Astrocyte (in vitro differentiated cells and primary cell): ENCODE measurements around the gene RALGAPA1. TPM values are rescaled to one million over a fixed set of nuclear protein-coding genes. Genes with fewer than 3 reads are reported as not detected.

Source experiments
- DNase-seq: peaks from one replicate; pipeline ENCODE4 v3.0.0-alpha.2; 2010; ENCODE audit warnings: low read depth
- FAIRE-seq: peaks from 2 replicates; lab custom pipeline; 2011; peaks lifted over from hg19 to GRCh38; lab: Jason Lieb, UNC
- H2AFZ ChIP-seq: 2 replicates; pipeline ENCODE4 v1.6.0; 2012; ENCODE audit warnings: low read depth, low read length, inconsistent platforms
- H3K27ac ChIP-seq: 2 replicates; pipeline ENCODE4 v1.5.1; 2011; ENCODE audit warnings: low read depth, low read length, inconsistent platforms
- H3K27me3 ChIP-seq: 2 replicates; pipeline ENCODE4 v1.6.0; 2011; ENCODE audit warnings: low read length, inconsistent platforms; ENCODE audit not compliant: insufficient read depth
- H3K36me3 ChIP-seq: 2 replicates; pipeline ENCODE4 v1.5.1; 2011; ENCODE audit warnings: low read length, inconsistent platforms; ENCODE audit not compliant: insufficient read depth
- H3K4me1 ChIP-seq: 2 replicates; pipeline ENCODE4 v1.5.1; 2011; ENCODE audit warnings: low read length, inconsistent platforms; ENCODE audit not compliant: insufficient read depth
- H3K4me2 ChIP-seq: 2 replicates; pipeline ENCODE4 v1.6.0; 2012; ENCODE audit warnings: low read length, inconsistent platforms
- H3K4me3 ChIP-seq: 2 replicates; pipeline ENCODE4 v1.5.1; 2011; ENCODE audit warnings: low read depth, mild to moderate bottlenecking, low read length, inconsistent platforms; ENCODE audit not compliant: insufficient read depth
- H3K79me2 ChIP-seq: 2 replicates; pipeline ENCODE4 v1.6.0; 2012; ENCODE audit warnings: mild to moderate bottlenecking, low read length, inconsistent platforms; ENCODE audit not compliant: insufficient read depth
- H3K9ac ChIP-seq: 2 replicates; pipeline ENCODE4 v1.6.0; 2012; ENCODE audit warnings: mild to moderate bottlenecking, low read length, inconsistent platforms
- H3K9me3 ChIP-seq: 2 replicates; pipeline ENCODE4 v1.5.1; 2012; ENCODE audit warnings: low read depth, mild to moderate bottlenecking, low read length, inconsistent platforms; ENCODE audit not compliant: insufficient read depth
- H4K20me1 ChIP-seq: 2 replicates; pipeline ENCODE4 v1.6.0; 2012; ENCODE audit warnings: low read length, inconsistent platforms; ENCODE audit not compliant: insufficient read depth
- H3K27ac Mint-ChIP-seq: one replicate; pipeline ENCODE4 v1.8.0; 2021; ENCODE audit warnings: mild to moderate bottlenecking, mixed read lengths; ENCODE audit not compliant: unreplicated experiment
- H3K27me3 Mint-ChIP-seq: one replicate; pipeline ENCODE4 v1.8.0; 2021; ENCODE audit warnings: low read depth, mixed read lengths; ENCODE audit not compliant: unreplicated experiment
- H3K36me3 Mint-ChIP-seq: one replicate; pipeline ENCODE4 v1.8.0; 2021; ENCODE audit warnings: low read depth, mixed read lengths; ENCODE audit not compliant: unreplicated experiment
- H3K4me1 Mint-ChIP-seq: one replicate; pipeline ENCODE4 v1.8.0; 2021; ENCODE audit warnings: low read depth, mixed read lengths; ENCODE audit not compliant: unreplicated experiment
- H3K4me3 Mint-ChIP-seq: one replicate; pipeline ENCODE4 v1.8.0; 2021; ENCODE audit warnings: mild to moderate bottlenecking, moderate library complexity, mixed read lengths; ENCODE audit not compliant: unreplicated experiment
- H3K9me3 Mint-ChIP-seq: one replicate; pipeline ENCODE4 v1.8.0; 2021; ENCODE audit warnings: mild to moderate bottlenecking, mixed read lengths; ENCODE audit not compliant: unreplicated experiment
- EZH2 ChIP-seq: IDR thresholded peaks from 2 replicates; pipeline ENCODE4 v1.6.1; 2012; ENCODE audit warnings: mild to moderate bottlenecking, low read length, inconsistent platforms; ENCODE audit not compliant: insufficient read depth
- total RNA-seq: library from RNA; stranded (reverse); gene quantifications from 2 replicates; pipeline ENCODE4 v1.2.1, GENCODE V29; 2021
- TF ChIP-seq, protein P1 (sequence below): IDR thresholded peaks from 2 replicates; pipeline ENCODE4 v1.5.1; 2011; ENCODE audit warnings: low read depth, mild to moderate bottlenecking, inconsistent platforms, low read length, moderate library complexity; ENCODE audit not compliant: insufficient read depth

Gene RALGAPA1
- total RNA-seq, 1 donor from 2014 or later, result 24.8 TPM

DNA sequence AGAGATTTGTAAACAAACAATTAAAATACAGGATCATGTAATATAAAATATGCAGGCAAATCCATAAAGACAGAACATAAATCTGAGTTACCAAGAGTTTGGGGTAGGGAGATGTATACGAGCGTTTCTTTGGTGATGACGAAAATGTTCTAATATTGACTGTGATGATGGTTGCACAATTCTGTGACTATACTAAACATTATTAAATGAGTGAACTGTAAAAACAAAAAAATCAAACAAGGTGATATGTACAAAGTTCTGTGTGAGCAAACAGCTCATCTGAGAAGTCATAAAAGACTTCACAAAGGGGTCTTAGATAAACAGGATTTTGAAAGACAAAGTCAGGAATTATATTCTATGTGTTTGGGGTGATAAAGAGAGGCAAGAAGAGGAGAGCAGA is 147.2 kb downstream of the RALGAPA1 start:
- Histone ChIP-seq H3K27me3 (no peaks in the 10 kb centered on the region), H3K9me3 (no peaks in the 10 kb centered on the region), H4K20me1 (no peaks in the 10 kb centered on the region), H3K4me1 (no peaks in the 10 kb centered on the region), H3K79me2 (no peaks in the 10 kb centered on the region), H2AFZ (no peak overlapping the region), H3K4me3 (no peak overlapping the region), H3K9ac (no peak overlapping the region), H3K27ac (no peak overlapping the region), H3K36me3 (no peaks in the 10 kb centered on the region), H3K4me2 (no peak overlapping the region)
- DNase-seq (no peak), FAIRE-seq (no peak)
- Mint-ChIP-seq H3K4me1 (no peaks in the 10 kb centered on the region), H3K4me3 (no peak overlapping the region), H3K9me3 (no peaks in the 10 kb centered on the region), H3K27ac (no peak overlapping the region), H3K27me3 (no peaks in the 10 kb centered on the region), H3K36me3 (peaks cover 5% of the 10 kb centered on the region)
- no peak for TF ChIP-seq EZH2
- TF ChIP-seq, protein P1, sequence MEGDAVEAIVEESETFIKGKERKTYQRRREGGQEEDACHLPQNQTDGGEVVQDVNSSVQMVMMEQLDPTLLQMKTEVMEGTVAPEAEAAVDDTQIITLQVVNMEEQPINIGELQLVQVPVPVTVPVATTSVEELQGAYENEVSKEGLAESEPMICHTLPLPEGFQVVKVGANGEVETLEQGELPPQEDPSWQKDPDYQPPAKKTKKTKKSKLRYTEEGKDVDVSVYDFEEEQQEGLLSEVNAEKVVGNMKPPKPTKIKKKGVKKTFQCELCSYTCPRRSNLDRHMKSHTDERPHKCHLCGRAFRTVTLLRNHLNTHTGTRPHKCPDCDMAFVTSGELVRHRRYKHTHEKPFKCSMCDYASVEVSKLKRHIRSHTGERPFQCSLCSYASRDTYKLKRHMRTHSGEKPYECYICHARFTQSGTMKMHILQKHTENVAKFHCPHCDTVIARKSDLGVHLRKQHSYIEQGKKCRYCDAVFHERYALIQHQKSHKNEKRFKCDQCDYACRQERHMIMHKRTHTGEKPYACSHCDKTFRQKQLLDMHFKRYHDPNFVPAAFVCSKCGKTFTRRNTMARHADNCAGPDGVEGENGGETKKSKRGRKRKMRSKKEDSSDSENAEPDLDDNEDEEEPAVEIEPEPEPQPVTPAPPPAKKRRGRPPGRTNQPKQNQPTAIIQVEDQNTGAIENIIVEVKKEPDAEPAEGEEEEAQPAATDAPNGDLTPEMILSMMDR, result no peak

DNA sequence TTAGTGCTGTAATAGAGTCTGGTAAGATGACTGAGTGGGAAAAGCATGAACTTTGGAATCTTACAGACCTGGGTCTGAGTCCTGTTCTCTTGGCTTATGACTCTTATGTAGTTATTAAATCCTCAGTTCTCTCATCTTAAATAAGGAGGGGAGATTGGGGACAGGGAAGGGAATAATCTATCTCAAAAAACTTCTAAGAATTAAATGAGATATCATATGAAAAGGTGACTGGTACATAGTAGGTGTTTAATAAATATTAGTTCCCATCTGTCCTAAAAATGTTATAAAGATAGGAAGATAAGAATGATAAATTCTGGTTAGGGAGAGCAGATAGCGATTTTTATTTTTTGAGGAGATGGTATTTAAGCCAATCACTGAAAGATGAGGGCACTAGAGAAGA is 156.1 kb downstream of the RALGAPA1 start:
- Histone ChIP-seq H3K4me1 (no peaks in the 10 kb centered on the region), H3K4me3 (no peak overlapping the region), H3K36me3 (no peaks in the 10 kb centered on the region), H3K4me2 (no peak overlapping the region), H4K20me1 (no peaks in the 10 kb centered on the region), H3K27ac (no peak overlapping the region), H3K9ac (no peak overlapping the region), H3K79me2 (no peaks in the 10 kb centered on the region), H3K9me3 (no peaks in the 10 kb centered on the region), H2AFZ (no peak overlapping the region), H3K27me3 (no peaks in the 10 kb centered on the region)
- no peaks in the 10 kb centered on the region for H3K9me3 Mint-ChIP-seq
- no peaks in the 10 kb centered on the region for H3K27me3 Mint-ChIP-seq
- no peaks in the 10 kb centered on the region for H3K36me3 Mint-ChIP-seq
- TF ChIP-seq EZH2, result no peak
- TF ChIP-seq, protein P1, result no peak
- FAIRE-seq, result no peak
- no peak for DNase-seq
- H3K4me3 Mint-ChIP-seq, result no peak overlapping the region
- H3K27ac Mint-ChIP-seq, result no peak overlapping the region
- no peaks in the 10 kb centered on the region for H3K4me1 Mint-ChIP-seq

DNA sequence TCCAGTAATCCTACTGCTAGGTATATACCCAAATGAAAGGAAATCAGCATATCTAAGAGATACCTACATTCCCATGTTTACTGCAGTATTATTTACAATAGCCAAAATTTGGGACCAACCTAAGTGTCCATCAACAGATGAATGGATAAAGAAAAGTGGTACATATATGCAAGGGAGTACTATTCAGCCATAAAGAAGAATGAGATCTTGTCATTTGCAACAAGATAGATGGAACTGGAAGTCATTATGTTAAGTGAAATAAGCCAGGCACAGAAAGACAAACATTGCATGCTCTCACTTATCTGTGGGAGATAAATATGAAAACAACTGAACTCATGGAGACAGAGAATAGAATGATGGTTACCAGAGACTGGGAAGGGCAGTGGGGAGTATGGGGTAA is 165.6 kb downstream of the RALGAPA1 start:
- Mint-ChIP-seq H3K27me3 (no peaks in the 10 kb centered on the region), H3K4me1 (no peaks in the 10 kb centered on the region), H3K4me3 (no peak overlapping the region), H3K36me3 (peaks cover 26% of the 10 kb centered on the region), H3K9me3 (peaks cover 6% of the 10 kb centered on the region), H3K27ac (no peak overlapping the region)
- no peaks in the 10 kb centered on the region for H3K9me3 ChIP-seq
- no peaks in the 10 kb centered on the region for H4K20me1 ChIP-seq
- no peak overlapping the region for H2AFZ ChIP-seq
- no peaks in the 10 kb centered on the region for H3K79me2 ChIP-seq
- H3K4me3 ChIP-seq, result no peak overlapping the region
- no peak for TF ChIP-seq EZH2
- TF ChIP-seq, protein P1, result no peak
- no peak overlapping the region for H3K27ac ChIP-seq
- H3K27me3 ChIP-seq, result no peaks in the 10 kb centered on the region
- no peak overlapping the region for H3K9ac ChIP-seq
- no peak overlapping the region for H3K4me2 ChIP-seq
- FAIRE-seq (no peak), DNase-seq (no peak)
- H3K4me1 ChIP-seq, result no peaks in the 10 kb centered on the region
- H3K36me3 ChIP-seq, result no peaks in the 10 kb centered on the region
